Activated effector memory CD4-positive, alpha-beta T cell treated with anti-CD3 and anti-CD28 coated beads, Interleukin-2, amount 50 U/mL, for 16 hours (primary cell): Measurements from ENCODE around the gene PRRG4.
A peak's percentile ranks its signal among the peaks of the same experiment; 100 is the strongest.
"Not testable (repeated sequence)": the region's sequence is repeated elsewhere in the genome, so short reads cannot be mapped to it uniquely, and the experiment has no call there.

ENCODE experiments used
- DNase-seq: peaks from one replicate; pipeline ENCODE4 v3.0.0-alpha.2; 2020

The PRRG4 gene

DNA sequence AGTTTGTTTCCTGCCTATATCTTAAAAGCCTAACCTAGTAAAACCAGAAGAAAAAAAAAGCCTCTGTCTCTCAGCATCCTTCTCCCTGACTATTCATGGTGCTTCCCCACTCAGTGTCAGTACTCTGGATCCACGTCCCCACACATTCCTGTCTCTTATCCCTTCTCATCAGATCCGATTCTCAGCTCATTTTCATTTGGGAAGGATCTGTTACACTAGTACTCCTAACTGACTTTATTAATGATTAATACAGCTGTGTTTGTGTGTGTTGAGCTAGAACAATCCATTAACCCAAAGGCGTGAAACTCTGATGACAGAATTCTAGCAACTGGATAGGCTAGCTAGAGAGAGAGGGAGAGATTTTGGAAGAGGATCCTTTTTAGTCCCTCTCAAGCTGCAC lies 1.5 kb downstream of the PRRG4 start:
- no peak for DNase-seq

DNA sequence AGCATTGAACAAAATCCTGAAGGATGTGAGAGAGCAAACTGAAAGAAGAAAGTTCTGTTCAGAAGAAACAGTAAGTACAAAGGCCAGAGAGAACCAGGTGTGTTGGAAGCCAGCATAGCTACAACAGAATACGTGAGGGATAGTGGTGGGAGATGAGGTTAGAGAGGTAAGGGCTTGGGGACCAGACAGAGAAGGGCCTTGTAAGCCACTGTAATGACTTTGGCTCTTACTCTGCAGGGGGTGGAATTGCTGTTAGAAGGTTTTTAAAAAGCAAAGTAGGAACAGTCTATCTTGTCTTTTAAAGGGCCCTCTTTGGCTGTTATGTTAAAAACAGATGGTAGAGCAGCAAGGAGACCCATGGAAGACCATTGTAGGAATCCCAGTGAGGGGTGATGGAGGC lies 4.2 kb downstream of the PRRG4 start:
- DNase-seq, result no peak

DNA sequence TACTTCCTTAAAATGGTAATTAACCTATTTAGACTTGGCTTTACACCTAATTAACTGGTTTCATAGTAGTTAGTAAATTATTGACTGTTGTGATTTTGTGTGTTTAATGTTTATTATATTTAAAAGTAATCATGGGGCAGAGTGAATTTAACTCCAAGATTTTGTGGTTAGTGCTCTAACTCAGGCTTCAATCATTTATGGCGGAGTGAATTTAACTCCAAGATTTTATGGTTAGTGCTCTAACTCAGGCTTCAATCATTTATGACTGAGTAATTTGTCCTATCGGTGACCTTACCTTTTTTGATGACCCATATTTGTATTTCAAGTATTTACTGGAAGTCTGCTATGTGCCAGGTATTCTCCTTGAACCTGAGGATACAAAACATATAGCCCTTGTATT lies 7.2 kb downstream of the PRRG4 start:
- no peak for DNase-seq

DNA sequence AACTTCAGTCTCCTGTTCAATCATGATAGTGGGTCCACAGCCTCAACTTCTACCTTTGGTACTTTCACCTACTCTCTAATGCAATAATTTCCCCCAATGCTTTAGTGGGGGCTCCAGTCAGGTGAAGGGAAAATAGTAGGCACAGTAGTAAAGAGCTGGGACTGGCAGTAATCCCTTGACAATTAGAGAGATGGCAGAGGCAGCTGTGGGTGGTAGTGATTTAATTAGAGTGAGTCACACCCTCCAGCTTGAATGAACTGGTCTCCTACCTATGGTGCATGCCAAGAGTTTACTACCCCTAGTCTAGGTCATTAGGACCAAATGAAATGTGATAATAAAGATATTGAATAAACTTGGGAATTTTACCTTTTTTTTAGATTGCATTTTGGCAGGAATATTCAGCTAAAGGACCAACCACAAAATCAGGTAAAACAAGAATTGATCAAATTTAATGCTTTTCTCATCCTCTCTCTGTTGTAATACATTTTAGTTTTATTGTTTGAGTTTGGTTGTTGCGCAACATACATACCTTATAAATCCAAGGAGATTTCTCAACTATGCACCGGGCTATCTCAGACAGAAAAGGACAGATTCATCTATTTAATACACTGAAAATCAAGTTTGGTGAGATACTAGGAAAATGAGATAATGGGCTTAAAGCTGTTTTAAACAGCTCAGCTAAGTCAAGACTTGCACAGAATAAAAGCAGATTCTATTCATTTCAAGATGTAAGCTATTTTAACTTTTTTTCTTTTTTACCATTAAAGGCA lies 9.0 kb downstream of the PRRG4 start:
- DNase-seq, result no peak

DNA sequence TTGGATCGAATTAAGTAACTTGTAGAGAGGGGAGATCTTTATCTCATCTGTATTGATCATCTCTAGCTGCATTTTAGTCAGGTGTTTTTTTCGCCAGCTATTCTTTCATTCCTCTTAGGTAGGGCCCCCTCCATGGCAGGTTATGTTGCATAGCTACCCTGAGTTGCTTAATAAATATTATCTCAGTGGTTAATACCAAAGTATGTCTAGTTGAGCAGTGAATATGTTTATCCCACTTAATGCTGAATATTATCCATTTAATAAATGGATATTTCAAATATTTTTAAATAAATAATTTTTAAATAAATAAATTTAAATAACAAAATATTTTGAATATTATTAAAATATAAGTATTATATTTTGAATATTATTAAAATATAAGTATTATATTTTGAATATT lies 9.6 kb downstream of the PRRG4 start:
- no peak for DNase-seq

DNA sequence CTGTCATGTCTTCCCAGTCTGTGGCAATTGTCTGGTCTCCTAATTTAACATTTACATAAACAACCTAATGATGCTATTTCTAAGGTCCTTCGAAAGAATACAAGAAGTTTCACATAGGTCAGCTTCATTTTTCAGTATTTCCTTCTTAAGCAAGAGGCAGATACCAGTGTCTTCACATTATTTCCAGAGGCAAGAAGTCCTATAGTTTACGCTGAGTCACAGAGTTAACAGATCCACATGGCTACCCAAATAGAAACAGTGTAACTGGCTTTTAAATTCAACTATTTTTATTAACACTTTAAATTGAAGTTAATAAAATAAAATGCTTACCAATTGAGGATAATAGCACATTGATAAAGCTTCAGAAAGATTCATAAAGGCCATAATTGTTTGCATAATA lies 10.9 kb downstream of the PRRG4 start:
- no peak for DNase-seq

DNA sequence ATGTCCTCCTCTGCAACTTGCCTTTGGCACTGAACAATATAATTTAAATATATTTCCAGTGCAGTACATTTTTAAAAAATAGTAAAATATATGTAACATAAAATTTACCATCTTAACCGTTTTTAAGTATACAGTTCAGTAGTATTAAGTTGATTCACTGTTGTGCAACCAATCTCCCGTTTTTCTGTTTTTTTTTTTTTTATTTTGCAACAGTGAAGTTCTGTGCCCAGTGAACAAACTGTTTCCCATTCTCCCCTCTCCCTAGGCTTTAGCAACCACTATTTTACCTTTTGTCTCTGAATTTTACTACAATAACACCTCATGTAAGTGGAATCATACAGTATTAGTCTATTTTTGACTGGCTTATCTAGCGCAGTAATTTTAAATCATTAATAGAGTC lies 13.8 kb downstream of the PRRG4 start:
- DNase-seq, result no peak

DNA sequence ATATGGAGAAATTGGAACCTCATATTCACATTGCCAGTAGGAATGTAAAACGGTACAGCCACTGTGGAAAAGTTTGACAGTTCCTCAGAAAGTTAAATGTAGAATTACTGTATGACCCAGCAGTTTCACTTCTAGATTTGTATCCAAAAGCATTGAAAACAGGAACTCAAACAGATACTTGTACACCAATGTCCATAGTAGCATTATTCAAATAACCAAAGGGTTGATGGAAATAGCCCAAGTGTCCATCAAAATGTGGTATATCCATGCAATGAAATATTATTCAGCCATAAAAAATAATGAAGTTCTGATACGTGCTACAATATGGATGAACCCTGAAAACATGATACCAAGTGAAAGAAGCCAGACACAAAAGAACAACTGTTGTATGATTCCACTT lies 17.8 kb downstream of the PRRG4 start:
- no peak for DNase-seq

DNA sequence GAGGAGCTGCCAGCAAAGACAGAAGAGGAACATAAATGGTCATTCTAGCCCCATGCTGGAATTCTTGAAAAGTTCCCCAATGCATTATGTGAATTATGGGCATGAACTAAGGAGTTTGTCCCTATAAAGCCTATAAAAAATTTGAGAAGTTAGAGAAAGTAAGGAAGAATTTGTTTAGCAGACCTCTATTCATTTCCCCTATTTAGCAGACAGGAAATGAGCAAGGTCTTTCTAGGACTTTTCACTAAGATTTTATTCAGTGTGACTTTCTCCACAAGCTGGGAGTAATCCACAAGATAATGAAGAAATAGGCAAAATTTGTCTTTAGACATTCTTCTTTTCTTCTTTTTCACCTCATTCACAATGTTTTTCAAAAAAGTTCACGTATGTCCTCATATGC lies 20.0 kb downstream of the PRRG4 start:
- no peak for DNase-seq

DNA sequence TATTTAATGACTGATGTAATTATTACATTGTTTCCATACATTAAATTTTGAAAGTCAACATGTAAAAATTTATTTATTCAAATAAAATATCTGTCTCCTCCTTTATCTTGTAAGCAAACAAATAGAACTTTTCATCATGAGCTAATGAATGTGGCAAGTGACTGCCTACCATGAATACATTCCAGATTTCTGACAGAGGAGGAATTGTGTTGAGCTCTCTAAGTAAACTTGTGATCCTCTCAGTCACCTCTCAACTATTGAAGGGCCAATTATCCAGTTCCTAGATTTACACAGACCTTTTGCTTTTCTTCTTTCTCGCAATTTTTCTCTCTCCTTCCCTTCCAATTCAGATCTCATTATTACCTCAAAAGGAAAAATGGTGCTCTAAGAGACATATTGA lies 21.5 kb downstream of the PRRG4 start:
- DNase-seq, result no peak

DNA sequence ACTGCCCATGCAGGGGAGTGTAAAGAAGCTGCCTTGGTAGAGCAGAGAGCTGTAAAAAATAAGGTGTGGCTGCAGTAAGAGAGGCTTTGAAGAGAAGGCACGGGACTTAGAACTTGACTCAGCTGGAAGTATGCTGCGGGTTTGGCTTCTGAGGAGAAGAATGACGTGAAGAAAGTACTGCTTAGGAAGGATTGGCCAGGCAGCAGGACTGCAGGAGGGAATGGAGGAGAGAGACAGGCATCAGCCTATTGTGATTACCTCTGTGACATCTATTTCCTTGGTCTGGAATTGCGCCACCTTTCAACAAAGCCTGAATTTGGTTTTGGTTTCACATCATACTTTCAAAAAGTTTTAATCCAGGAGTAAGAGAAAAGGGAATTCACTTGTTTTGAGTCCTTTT lies 22.5 kb downstream of the PRRG4 start:
- DNase-seq, result no peak

DNA sequence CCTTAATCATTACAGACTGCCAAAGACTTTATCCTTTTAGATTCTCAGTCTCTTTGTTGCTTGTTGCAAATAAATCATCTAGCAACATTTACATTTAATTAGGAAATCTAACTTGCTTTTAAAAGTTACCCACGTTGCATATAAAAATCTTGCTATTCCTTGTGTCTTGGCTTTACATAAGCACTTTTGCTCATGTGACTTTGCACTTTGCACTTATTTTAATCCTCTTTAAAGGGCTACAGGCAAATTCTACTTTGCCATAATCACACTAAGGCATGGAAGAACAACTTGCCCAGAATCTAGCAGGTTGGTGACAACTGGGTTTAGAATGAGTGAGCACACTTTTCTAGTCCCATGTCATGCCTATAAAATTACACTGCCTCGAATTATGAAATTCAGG lies 25.9 kb downstream of the PRRG4 start:
- no peak for DNase-seq

DNA sequence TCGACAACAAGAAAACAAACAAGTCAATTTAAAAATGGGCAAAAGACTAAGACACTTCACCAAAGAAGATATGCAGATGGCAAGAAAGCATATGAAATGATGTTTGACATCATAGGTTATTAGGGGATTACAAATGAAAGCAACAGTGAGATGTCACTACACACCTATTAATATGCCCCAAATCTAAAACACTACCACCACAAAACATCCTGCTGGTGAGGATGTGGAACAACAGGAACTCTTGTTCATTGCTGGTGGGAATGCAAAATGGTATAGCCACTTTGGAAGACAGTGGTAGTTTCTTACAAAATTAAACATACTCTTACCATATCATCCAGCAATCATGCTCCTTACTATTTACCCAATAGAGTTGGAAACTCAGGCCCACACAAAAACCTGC lies 29.0 kb downstream of the PRRG4 start:
- no peak for DNase-seq

DNA sequence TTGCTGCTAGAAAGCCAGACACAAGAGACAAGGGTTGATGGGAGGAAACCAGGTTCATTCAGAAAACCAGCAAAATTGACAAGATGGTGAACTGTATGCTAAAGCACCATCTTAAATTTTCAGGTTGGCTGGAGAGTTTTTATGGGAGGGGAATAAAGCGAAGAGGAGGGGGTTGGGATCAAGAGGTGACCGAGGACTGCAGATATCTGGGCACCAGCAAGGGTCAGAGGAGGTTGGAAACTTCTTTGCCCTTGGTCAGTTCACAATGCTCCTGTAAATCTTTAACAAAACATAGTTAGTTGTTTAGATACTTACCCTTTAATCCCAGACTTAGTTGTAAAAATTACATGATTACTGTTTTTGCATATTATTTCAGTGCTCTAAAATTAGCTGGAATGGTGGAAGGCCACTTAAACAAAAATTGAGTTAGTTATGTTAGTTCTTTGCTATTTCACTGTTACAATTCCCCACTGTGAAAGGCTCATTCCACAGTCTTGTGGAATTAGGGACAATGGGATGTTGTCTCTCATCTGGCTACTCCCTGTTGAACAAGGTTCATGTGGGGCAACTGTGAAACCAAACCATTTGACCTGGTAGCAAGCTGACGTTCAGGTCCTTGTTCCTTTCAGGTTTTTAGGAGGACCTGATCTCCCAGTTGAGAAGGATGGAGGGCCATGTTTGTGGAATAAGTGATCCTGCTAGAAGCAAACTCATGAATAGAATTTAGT lies 32.3 kb downstream of the PRRG4 start:
- no peak for DNase-seq

DNA sequence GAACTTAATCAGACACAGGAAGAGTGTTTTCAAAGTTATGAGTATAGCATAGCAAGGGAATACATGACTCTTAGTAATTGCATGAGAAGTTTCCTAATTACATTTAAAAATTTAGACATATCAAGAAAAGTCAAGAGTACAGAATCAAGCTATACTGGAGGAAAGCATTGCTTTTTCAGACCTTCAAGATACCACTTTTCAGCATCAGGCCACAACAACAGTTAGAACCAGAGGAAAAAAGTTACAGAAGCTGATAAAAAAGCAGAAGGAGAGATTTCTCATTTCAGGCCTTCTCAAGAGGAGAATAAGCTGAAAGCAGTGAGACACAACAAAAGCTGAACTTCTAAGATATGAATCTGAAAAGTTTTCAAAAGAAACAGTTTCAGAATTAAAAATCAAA lies 34.8 kb downstream of the PRRG4 start:
- no peak for DNase-seq

DNA sequence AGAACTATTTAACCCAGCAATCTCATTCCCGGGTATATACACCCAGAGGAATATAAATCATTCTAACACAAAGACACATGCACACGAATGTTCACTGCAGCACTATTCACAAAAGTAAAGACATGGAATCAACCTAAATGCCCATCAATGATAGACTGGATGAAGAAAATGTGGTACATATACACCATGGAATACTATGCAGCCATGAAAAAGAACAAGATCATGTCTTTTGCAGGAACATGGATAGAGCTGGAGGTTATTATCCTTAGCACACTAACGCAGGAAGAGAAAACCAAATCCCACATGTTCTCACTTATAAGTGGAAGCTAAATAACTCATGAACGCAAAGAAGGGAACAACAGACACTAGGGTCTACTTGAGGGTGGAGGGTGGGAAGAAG lies 39.0 kb downstream of the PRRG4 start:
- not testable (repeated sequence) for DNase-seq

DNA sequence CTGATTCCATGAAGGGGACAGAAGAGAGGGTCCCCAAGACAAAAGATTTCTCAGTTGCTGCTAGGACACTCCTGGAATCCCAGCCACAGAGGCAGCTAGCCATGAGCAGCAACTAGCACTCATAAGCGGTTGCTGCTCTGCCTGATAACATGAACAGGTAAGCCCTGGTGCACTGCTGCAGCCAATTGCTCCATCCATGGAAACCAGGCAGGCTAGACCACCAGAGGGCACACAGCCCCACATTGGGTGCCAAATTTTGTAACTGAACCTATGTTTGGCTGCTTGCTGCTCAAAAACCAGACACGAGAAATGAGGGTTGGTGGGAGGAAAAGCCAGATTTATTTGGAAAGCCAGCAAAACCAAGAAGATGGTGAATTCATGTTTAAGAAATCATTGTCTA lies 40.9 kb downstream of the PRRG4 start:
- DNase-seq, result peak; percentile 66

DNA sequence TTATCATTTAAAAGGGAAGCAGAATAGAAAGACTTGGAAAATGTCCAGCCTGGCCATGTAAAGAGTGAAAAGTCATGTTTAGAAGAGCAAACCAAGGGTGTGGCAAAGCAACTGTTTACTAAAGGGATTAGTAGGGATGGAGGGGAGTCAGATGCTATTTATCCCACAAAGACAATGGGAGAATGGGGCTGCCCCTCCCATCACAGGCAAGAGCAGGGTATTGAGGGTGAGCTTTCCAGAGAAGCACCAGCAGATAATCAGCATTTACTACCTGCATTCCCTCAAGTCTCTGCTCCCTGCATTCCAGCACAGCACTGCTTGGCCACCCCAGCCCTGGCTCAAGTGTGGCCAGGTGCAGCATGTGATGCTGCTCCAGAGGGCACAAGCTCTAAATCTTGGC lies 44.4 kb downstream of the PRRG4 start:
- DNase-seq, result no peak

DNA sequence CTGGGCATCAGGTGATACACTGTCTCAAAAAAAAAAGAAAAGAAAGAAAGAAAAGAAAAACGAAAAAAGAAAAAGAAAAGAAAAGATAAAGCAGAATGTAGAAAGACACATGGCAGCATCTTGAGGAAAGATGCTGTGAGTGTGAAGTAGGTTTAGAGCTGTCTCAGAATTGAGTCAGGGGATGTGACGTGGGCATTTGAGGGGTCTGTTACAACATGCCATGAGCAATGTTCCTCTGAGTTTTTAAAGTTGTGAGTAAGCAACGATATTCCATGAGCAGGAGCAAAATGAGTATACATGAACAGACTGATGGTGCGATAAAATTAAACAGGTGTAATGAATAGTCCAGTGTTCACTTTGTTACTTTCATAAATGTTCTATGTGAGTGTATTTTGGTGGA lies 51.6 kb downstream of the PRRG4 start:
- DNase-seq, result no peak

DNA sequence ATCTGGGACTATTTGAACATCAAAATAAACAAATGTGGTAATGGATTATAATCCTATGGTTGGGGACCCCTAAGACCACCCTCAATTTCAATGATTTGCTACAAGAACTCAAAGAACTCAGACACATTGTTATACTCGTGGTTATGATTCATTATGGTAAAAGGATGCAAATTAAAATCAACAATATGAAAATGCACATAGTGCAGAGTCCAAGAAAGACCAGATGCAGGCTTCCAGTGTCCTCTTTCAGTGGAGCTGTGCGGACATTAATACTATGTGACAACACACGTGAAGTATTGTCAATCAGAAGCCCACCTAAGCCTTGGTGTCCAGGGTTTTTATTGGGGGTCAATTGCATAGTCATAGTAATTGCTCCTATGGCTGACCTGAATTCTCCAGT lies 53.7 kb downstream of the PRRG4 start:
- DNase-seq, result no peak

DNA sequence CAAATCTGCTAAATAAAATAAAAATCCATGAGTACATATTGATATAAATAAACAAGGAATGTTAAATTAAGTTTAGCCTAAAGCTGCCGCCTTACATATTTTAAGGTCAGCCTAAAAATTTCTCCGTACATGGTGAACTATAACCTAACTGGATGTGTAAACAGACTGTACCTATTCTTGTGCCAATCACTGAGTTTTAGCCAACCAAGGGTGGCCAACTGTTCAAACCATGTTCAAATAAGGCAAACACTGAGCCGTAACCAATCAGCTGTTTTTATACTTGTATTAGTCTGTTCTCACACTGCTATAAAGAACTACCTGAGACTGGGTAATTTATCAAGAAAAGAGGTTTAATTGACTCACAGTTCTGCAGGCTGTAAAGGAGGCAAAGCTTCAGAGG lies 54.3 kb downstream of the PRRG4 start:
- DNase-seq, result no peak

DNA sequence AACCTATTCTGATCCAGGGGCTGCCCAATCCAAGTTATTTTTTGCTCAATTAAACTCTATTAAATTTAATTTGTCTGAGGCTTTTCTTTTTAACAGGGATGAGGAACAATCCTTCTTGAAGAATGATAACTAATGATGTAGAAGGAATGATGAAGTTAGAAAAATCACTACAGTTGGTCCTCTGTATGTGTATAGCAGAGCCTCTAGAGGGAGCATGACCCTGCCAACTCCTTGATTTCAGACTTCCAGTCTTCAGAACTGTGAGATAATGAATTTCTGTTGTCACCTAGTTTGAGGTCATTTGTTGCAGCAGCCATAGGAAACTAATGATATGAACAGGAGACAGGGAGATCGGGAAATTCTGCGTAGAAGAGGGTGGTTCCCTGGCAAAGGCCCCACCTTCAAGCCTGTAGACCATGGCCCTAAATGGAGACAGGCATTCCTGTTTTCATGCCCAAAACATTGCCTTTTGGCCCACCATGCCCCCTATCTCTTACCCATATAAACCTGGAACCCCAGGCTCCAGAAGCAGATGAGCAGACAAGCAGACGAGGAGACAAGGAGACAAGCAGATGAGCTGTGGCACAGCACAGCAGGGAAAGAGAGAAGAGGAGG lies 55.1 kb downstream of the PRRG4 start:
- DNase-seq, result no peak

DNA sequence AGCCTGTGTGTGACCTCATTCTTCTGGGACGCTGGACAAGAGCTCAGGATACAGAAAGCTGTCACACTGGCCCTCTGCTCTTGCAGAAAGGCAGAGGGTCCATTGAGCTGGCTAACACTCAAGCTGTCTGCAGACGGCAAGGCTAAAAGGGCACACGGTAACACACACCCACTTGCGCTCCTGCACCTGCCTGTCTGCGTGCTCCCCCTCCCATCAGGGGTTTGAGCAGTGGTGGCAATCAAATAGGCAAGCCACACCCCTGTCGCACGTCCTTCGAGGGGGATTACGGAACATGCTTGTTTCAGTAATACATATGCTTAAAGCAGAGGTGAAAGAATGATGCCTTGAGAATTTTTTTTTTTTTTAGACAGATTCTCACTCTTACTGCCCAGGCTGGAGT lies 55.8 kb downstream of the PRRG4 start:
- no peak for DNase-seq

DNA sequence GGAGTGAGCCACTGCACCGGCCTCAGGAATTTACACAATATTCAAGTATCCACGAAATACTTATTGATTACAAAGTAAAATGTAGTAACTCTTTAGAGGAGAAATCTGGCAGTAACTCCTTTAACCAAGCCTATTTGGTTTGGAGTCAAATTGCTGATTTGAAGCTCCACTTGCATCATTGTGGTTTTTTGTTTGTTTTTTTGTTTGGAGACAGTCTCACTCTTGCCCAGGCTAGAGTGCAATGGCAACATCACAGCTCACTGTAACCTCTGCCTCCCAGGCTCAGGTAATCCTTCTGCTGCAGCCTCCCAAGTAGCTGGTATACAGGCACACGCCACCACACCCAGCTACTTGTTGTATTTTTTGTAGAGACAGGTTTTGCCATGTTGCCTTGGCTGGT lies 56.5 kb downstream of the PRRG4 start:
- no peak for DNase-seq
